ENCODE results near the gene KCNG4. TPM values are rescaled to one million over a fixed set of nuclear protein-coding genes. Genes with fewer than 3 reads are reported as not detected.

The KCNG4 gene
- total RNA-seq, 1 experiment from 2014 or later = not detected

DNA sequence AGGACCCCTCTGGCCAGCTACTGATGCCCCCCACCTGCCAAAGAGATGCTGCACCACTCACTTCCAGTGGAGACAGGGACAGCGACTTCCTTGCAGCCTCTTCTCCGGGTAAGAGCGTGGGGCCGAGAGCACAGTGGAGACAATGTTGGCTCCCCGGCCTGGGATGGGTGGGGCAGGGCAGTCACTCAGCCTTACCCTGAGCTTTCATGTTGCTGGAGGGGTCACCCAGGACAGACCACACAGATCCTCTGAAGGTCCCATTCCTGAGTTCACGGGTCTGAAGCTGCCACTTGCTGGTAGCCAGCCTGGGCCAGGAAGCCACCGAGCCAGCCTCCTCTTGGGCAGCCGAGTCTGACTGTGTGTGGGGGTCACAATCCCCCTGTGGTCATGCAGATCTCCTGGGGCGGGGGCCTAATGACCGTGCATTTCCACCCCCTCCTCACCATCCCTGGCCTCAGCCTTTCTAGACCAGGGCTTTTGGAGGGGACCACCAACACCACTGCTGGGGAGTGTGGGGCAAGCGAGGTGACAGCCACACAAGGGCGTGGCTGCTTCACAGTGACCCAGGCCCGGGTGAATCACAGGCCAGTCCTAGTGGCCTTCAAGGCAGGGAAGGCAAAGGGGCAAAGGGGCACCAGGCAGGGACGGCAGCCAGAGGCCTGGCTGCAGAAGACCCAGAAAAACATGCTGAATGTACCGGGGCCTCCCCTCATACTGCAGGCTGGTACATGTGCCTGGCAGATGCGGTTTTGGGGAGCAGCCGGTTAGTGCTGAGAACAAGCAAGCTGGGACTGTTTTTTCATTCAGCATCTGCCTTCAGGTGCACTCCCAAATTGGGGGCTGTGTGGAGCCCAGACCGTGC lies 63.4 kb downstream of the KCNG4 start:
- in situ Hi-C loops (cut with HindIII; ENCODE audit: low pct_unique_long_range_greater_than_20kb, low sequenced_read_pairs) (no loop called here), intact Hi-C loops (cut with micrococcal nuclease; ENCODE audit: unreplicated experiment) (no loop called here)
- POLR2A ChIA-PET = no interaction called here
- CTCF ChIA-PET = interaction anchor here (0.6 kb wide), 1 partner anchor 11 kb away, joined by 5 read pairs; the partner anchor contains the start of gene TAF1C
- Histone ChIP-seq H3K9me3 (ENCODE audit: control insufficient read depth, insufficient read depth, low read depth, low read length) (no peaks in the 10 kb centered on the region), H3K36me3 (ENCODE audit: control insufficient read depth, insufficient read depth, low read length) (no peaks in the 10 kb centered on the region), H3K27ac (ENCODE audit: low read length) (no peak overlapping the region), H3K4me1 (ENCODE audit: control insufficient read depth, insufficient read depth, low read length) (peaks cover 22% of the 10 kb centered on the region), H3K27me3 (ENCODE audit: control insufficient read depth, insufficient read depth, low read length) (no peaks in the 10 kb centered on the region), H3K4me3 (ENCODE audit: low read depth in 2 of 2, low read length in 2 of 2) (no peak overlapping the region)
- BruUV-seq (replicated peaks) = no TSS peak
- DNase-seq (ENCODE audit: low read depth, low spot score) (no peak), ATAC-seq (peak; percentile 9; the same call in 1 of the 2 replicates)
- TF ChIP-seq, protein P1, sequence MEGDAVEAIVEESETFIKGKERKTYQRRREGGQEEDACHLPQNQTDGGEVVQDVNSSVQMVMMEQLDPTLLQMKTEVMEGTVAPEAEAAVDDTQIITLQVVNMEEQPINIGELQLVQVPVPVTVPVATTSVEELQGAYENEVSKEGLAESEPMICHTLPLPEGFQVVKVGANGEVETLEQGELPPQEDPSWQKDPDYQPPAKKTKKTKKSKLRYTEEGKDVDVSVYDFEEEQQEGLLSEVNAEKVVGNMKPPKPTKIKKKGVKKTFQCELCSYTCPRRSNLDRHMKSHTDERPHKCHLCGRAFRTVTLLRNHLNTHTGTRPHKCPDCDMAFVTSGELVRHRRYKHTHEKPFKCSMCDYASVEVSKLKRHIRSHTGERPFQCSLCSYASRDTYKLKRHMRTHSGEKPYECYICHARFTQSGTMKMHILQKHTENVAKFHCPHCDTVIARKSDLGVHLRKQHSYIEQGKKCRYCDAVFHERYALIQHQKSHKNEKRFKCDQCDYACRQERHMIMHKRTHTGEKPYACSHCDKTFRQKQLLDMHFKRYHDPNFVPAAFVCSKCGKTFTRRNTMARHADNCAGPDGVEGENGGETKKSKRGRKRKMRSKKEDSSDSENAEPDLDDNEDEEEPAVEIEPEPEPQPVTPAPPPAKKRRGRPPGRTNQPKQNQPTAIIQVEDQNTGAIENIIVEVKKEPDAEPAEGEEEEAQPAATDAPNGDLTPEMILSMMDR (IDR thresholded peaks at IDR 0.05) = no peak

DNA sequence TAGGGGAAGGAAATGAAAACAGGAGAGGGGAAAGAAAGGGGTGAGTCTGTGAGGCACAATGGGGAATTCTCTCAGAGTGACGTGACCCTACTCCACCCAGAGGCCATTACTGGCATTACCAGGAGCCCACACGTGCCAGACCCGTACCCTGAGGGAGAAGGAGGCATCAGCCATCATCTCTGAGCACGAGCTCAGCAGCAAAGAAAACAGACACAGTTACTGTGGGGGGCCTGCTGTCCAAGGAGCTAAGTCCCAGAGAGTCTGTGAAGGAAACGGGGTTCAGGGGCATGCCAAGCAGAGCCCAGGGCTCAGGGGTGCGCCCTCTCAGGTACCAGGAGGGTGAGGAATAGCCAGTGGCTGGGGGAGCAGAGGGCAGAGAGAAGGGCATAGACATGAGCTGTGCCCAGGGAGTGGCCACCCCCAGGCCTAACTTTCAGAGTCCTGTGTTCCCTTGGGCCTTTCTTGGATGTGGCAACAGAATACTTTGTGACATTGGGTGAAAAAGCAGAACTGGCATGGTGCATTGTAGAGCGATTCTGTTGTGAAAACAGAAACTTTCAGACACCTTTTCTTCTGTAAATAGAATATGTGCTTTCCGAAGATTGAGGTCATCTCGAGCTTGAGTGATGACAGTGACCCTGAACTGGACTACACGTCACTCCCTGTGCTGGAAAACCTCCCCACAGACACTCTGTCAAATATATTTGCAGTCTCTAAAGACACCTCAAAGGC lies 64.3 kb downstream of the KCNG4 start:
- peaks cover 22% of the 10 kb centered on the region for H3K4me1 ChIP-seq (ENCODE audit: control insufficient read depth, insufficient read depth, low read length)
- ATAC-seq (peak; percentile 80), DNase-seq (ENCODE audit: low read depth, low spot score) (peak; percentile 48)
- no peak overlapping the region for H3K27ac ChIP-seq (ENCODE audit: low read length)
- intact Hi-C loops (cut with micrococcal nuclease; ENCODE audit: unreplicated experiment) (no loop called here), in situ Hi-C loops (cut with HindIII; ENCODE audit: low pct_unique_long_range_greater_than_20kb, low sequenced_read_pairs) (no loop called here)
- H3K4me3 ChIP-seq (ENCODE audit: low read depth in 2 of 2, low read length in 2 of 2) = no peak overlapping the region
- POLR2A ChIA-PET = no interaction called here
- no peaks in the 10 kb centered on the region for H3K27me3 ChIP-seq (ENCODE audit: control insufficient read depth, insufficient read depth, low read length)
- no TSS peak for BruUV-seq (replicated peaks)
- H3K9me3 ChIP-seq (ENCODE audit: control insufficient read depth, insufficient read depth, low read depth, low read length) = no peaks in the 10 kb centered on the region
- no peaks in the 10 kb centered on the region for H3K36me3 ChIP-seq (ENCODE audit: control insufficient read depth, insufficient read depth, low read length)
- TF ChIP-seq, protein P1 (IDR thresholded peaks at IDR 0.05) = peak; percentile 83
- TF ChIP-seq, protein P2, sequence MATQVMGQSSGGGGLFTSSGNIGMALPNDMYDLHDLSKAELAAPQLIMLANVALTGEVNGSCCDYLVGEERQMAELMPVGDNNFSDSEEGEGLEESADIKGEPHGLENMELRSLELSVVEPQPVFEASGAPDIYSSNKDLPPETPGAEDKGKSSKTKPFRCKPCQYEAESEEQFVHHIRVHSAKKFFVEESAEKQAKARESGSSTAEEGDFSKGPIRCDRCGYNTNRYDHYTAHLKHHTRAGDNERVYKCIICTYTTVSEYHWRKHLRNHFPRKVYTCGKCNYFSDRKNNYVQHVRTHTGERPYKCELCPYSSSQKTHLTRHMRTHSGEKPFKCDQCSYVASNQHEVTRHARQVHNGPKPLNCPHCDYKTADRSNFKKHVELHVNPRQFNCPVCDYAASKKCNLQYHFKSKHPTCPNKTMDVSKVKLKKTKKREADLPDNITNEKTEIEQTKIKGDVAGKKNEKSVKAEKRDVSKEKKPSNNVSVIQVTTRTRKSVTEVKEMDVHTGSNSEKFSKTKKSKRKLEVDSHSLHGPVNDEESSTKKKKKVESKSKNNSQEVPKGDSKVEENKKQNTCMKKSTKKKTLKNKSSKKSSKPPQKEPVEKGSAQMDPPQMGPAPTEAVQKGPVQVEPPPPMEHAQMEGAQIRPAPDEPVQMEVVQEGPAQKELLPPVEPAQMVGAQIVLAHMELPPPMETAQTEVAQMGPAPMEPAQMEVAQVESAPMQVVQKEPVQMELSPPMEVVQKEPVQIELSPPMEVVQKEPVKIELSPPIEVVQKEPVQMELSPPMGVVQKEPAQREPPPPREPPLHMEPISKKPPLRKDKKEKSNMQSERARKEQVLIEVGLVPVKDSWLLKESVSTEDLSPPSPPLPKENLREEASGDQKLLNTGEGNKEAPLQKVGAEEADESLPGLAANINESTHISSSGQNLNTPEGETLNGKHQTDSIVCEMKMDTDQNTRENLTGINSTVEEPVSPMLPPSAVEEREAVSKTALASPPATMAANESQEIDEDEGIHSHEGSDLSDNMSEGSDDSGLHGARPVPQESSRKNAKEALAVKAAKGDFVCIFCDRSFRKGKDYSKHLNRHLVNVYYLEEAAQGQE (IDR thresholded peaks at IDR 0.05; ENCODE audit: insufficient read depth in 1 of 2, low read depth in 2 of 2, low read length in 1 of 2) = no peak
- CTCF ChIA-PET = no interaction called here
